Measurements from ENCODE around the gene DNAJC15.

GRCh38 chr13:43079392-43079931 is 56.1 kb downstream of the DNAJC15 start:
- TF ChIP-seq EZH2 (IDR thresholded peaks at IDR 0.05; ENCODE audit: insufficient read depth, poor library complexity, severe bottlenecking) = no peak
- no peak for TF ChIP-seq EZH2phosphoT487 (IDR thresholded peaks at IDR 0.05; ENCODE audit: insufficient read depth, low read depth)

Measured in GM23248 (cell line).